GM21529 (cell line): Measurements from ENCODE around the gene PLXNA4.

Experiments used
- ATAC-seq: cut with Tn5 transposase; IDR thresholded peaks from one replicate; pipeline ENCODE4 v1.9.1; 2021; ENCODE audit not compliant: unreplicated experiment

PLXNA4 gene

GRCh38 chr7:132080467-132080866 is 495.8 kb downstream of the PLXNA4 start:
- no peak for ATAC-seq

GRCh38 chr7:132078891-132079735 is 497.2 kb downstream of the PLXNA4 start:
- no peak for ATAC-seq

GRCh38 chr7:132077971-132078685 is 498.1 kb downstream of the PLXNA4 start:
- ATAC-seq: no peak

- no peak for ATAC-seq
Measured at GRCh38 chr7:132076301-132077035, 499.8 kb downstream of the PLXNA4 start.

- no peak for ATAC-seq
Measured at GRCh38 chr7:132075515-132075914, 500.8 kb downstream of the PLXNA4 start.

- no peak for ATAC-seq
Measured at GRCh38 chr7:132073920-132074589, 502.2 kb downstream of the PLXNA4 start.
